NCI-H146 treated with DMSO at 0.1 percent for 48 hours (cell line): ENCODE data around the gene DBF4B.

Experiments used
- DNase-seq: peaks from one replicate; lab custom pipeline; 2025; ENCODE audit not compliant: unreplicated experiment; lab: John Stamatoyannopoulos, UW

The DBF4B gene

DNA sequence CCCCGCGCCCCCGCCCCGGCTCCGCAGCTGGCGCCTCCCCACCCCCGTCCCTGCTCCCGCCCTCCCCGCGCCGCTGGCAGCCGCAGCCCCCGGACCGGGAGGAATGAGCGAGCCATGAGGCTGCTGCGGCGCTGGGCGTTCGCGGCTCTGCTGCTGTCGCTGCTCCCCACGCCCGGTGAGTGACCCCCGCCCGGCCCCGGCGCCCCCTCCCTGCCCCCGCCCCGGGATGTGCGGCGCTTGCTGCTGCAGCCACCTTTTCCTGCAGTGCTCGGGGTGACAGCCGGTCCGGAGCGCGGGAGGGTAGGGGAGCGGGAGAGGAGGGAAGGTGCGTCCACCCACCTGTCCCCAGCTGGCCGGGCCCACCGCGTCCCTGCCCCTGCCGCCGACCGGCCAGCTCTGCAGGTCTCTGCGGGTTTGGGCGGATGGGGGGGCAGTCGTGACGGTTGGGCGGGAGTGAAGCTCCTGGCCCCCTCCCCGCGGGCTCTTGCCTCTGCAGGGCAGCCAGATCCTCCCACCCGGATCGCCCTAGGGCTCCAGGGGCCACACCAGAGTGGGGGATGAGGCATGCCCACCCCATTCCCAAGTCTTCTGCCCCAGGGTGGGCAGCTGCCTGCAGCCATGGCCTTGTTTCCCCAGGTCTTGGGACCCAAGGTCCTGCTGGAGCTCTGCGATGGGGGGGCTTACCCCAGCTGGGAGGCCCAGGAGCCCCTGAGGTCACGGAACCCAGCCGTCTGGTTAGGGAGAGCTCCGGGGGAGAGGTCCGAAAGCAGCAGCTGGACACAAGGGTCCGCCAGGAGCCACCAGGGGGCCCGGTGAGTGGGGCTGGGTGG, 50.8 kb downstream of the DBF4B start:
- no peak for DNase-seq

GRCh38 chr17:44759916-44760243, 51.4 kb downstream of the DBF4B start:
- DNase-seq = no peak

DNA sequence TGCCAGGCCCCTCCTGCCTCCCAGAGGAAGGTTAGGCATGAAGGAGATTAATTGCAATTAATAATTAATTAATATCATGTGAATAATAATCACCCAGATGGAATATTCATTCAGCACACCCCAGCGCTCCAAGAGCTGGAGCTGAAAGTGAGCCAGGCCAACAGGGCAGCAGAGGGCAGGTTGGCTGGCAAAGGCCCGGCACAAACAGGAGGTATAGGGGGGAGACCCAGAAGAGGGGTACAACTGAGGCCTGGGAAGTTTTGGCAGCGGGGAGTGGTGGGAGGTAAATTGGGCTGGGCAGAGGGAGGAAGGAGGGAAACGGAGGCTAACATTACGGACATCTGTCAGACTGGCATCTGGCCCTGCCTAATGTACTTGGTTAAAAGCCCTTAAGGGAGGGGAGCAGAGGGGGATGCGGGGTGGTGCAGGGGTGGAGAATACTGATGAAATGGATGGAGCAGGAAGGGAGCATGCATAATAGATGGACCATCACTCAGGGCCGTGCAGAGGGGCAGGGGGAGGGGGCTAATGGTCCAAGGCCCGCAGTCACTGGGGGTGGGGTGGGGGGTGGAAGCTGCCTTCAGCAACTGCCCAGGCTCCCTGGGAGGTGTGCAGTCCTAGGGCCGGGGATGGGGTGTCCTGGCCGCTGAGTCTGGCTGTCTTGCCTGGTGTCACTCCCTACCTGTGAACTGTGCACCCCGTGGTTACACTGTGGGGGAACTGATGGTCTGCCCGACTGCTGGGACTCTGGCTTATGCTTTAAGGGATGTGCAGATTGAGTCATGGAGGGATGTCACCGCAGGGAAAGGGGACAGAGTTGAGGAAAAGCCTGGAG, 52.2 kb downstream of the DBF4B start:
- no peak for DNase-seq

DNA sequence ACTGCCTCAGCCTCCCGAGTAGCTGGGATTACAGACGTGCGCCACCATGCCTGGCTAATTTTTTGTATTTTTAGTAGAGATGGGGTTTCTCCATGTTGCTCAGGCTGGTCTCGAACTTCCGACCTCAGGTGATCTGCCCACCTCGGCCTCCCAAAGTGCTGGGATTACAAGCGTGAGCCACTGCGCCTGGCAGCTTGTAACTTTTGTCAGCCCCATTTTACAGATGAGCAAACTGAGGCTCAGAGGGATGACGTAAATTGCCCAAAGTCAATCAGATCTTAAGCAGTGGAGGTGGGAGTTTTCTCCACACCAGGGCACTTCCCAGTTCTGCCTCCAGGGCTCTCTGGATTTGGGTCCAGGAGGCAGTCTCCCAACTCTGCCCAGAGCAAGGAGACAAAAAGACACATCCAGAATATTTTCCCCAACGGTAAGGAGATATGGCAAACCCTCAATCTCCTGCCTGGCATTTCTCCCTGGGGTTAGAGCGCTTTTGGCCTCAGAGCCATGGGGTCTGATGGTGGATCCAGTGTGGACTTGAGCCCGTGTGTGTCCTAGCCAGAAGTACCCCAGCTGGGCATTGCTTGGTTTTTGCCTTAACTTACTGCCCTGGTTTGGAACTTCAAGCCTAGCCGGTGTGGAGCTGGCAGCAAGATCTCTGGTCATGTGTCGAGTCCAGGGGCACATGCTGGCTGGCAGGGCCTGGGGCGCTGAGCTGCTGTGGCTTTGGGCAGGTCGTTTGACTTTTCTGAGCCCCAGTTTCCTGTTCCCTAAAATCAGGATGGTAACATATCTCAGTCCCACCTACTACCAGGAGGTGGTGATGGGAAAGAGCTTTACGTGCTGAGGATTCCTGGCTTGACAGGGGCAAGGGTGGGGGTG, 53.7 kb downstream of the DBF4B start:
- no peak for DNase-seq

GRCh38 chr17:44763170-44763569, 54.7 kb downstream of the DBF4B start:
- no peak for DNase-seq

GRCh38 chr17:44765965-44766364, 57.5 kb downstream of the DBF4B start:
- no peak for DNase-seq

- no peak for DNase-seq
Observed at GRCh38 chr17:44766409-44767038, 58.1 kb downstream of the DBF4B start.

- DNase-seq = peak; percentile 63
Observed at GRCh38 chr17:44767493-44767892, 59.0 kb downstream of the DBF4B start.

DNA sequence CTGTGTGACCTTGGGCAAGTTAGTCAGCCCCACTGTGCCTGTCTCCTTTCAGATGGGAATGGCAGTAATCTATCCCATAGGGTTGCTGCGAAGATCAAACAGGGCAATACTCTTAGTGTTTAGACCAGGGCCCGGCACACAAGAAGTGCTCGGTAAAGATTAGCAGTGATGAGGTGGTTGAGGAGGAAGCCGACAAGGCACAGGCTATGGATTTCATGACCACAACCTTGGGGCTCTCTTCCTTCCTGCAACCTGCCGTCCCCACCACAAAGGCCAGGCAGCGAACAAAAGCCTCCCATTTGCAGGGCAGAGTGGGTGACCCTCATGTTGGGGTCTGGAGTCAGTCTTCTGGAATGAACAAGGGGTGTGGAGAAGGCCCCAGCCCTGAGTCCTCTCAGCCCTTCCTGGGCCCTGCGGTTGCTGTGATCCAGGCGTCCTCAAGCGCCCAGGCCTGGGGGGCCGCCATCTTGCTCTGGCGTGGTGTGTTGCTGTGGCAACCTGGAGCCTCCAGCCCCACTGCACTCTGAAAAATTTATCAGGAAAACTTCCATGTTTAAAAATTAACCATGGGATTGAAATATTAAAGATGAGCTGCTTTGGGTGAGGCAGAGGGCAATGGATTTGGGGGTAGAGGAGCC, 60.2 kb downstream of the DBF4B start:
- DNase-seq = no peak

GRCh38 chr17:44769230-44769629, 60.8 kb downstream of the DBF4B start:
- no peak for DNase-seq

DNA sequence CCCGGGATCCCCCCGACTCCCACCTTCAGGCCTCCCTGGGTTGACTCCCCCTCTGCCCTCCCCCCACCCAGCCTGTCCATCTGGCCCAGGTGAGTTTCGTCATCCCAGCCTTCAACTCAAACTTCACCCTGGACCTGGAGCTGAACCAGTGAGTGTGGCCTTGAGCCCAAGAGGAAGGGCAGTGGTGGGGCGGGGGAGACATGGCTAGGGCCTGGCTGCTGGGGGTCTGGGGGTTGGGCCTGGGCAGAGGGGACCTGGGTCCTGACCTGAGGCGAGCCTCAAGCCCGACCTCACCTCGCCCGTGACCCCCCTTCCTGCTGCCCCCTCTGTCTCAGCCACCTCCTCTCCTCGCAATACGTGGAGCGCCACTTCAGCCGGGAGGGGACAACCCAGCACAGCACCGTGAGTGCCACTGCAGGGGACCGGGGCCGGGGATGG, 61.2 kb downstream of the DBF4B start:
- no peak for DNase-seq

GRCh38 chr17:44770166-44770925, 61.9 kb downstream of the DBF4B start:
- no peak for DNase-seq

DNA sequence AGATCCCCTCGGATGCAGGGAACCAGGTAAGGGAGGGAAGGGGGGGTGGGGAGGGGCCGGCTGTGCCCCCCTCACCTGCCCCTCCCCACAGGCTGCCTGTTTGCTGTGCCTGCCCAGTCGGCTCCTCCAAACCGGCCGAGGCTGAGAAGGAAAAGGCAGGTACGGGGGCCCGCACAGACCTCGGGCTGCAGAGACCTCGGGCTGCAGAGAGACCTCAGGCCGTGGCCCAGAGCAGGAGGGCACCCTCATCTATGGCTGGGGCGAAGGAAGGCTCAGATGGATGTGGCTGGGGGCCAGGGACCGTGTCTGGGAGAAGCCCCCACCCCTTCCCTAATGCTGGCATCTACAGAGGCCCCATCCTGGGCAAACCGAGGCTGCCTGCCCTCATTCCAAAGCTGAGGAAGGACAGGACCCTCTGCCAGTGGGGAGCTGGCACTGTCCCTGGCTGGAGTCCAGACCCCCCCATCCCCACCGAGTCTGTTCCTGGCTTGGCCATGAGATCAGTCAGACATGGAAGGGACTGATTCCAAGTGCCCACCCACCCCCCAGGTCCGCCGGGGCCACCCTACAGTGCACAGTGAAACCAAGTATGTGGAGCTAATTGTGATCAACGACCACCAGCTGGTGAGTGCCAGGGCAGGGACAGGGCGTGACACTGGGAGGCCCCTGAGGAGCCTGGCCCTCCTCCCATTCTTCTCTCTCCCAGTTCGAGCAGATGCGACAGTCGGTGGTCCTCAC, 64.0 kb downstream of the DBF4B start:
- DNase-seq = no peak

DNA sequence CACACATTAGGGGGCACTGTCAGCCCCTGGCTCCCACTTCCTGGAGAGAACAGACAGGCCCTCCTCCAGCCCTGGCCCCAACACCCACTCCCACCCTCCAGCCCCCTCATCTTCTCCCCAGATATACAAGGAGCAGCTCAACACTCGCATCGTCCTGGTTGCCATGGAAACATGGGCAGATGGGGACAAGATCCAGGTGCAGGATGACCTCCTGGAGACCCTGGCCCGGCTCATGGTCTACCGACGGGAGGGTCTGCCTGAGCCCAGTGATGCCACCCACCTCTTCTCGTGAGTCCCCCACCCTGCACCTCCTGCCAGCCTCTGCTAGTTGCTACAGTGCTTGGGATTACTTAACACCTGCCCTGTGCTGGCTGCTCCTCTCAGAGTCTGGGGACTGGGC, 64.7 kb downstream of the DBF4B start:
- DNase-seq = no peak

GRCh38 chr17:44774271-44775135, 66.0 kb downstream of the DBF4B start:
- peak; percentile 20 for DNase-seq

- DNase-seq = peak; percentile 95
Observed at GRCh38 chr17:44775136-44775837, 66.8 kb downstream of the DBF4B start.

- no peak for DNase-seq
Observed at GRCh38 chr17:44775838-44776621, 67.6 kb downstream of the DBF4B start.
